RPMI8226 (cell line): ENCODE results near the gene CCDC167.

Experiments
- DNase-seq: peaks from one replicate; pipeline ENCODE4 v3.0.0-alpha.2; 2015

Gene CCDC167

DNA sequence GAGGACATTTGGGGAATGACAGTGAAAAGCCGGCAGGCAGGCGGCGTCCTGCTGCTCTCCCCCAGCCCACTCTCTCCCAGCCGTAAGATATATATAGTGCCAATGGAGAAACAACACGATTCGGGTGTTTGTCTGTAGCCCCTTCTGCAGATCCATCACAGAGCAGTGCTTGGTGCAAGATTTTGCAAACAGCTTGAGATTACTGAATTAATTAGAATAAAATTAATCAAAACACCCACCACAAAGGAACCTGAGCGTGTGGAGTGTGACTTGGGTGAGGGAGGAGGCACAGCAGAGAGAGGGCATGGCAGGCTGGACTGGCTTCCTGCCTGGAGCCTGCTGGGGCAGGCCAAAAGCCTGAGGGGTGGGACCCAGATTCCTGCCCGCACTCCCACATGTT lies 28.8 kb upstream of the CCDC167 start:
- no peak for DNase-seq

DNA sequence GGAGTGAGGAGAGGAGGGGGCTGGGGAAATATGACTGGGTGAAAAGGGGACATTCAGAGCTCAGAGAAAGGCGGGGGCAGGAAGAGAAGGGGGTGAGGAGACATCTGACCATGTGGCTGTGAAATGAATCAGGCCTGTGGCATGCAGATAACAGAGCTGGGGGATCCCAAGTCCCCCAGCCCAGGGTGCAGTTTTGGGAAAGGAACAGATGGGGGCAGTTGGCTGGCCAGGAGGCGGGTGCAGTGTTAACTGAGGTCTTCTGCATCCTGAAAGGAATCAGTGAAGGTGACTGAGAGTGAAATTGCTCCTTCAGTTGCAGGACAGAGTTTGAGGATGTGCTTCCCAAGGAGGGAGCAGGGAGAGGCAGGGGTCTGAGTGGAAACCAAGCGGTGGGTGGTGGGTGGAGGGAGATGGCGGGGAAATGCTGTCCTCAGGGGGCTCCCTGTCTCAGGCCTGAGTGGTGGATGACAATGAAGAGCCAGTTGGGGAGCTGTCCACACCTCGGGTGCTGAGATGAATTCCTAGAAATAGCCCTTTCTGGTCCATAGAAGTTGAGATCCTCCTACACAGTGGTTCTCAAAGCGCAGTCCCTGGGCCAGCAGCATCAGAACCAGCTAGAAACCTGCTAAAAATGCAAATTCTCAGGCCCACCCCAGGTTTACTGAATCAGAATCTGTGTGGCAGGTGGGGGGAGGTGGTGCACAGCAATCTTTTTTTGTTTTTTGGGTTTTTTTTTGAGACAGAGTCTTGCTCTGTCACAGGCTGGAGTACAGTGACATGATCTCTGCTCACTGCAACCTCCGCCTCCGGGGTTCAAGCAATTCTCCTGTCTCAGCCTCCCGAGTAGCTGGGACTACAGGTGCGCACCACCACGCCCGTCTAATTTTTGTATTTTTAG lies 26.0 kb upstream of the CCDC167 start:
- DNase-seq = peak; percentile 33

DNA sequence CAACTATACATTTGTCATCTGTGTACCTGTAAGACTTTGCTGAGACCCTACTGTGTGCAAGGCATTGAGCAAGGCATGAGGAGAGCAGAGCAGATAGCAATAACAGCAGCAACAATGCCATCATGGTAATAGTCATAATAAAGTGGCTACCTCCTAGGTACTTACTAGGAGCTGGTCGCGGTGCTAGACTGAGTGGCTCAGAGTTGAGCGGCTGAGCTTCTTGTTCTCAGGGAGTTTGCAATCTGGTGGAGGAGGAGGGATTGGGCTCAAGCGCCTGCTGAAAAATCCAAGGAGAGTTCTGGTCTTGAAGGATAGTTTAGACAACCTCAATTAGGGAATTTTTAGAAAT lies 25.3 kb upstream of the CCDC167 start:
- no peak for DNase-seq

DNA sequence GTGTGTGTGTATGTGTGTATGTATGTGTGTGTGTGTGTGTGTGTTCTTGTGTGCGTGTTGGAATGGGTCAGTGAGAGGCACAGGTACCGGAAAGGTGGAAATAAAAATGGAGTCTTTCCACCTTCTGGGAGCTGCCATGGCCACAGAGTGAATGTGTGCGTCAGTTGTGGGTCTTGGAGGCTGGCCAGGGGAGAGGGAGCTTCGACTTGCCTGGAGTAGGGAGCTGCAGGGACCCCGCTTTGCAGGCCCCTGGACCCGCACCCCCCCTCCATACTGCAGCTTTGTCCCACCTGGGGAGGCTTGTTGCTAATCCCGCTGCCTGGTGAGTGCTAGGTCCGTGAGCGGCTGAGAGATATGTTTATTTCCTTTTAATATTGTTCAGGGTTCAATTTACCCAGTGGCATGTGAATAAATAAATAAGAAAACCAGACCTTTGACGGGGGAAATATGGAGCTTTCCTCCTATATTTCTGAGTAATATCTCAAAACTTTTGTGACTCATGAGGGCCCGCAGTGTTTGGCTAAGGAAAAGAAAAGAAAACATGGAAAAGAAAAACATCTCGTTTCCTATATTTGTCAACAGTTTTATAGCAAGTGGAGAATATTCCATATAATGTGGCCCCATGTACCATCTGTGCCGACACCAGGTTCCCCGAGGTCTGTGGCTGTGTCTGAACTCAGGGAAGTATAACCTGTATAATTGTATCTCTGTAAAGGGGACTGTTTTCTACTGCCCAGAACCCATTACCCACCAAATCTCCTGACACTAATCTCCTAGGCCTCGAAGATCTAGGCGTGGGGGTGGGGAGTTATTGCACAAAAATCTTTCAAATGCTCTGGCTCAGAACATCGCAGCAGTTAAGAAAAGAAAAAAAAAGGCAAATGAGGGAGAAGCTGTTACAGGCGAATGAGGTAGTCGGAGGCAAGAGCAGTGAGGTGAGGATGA lies 24.6 kb upstream of the CCDC167 start:
- no peak for DNase-seq

DNA sequence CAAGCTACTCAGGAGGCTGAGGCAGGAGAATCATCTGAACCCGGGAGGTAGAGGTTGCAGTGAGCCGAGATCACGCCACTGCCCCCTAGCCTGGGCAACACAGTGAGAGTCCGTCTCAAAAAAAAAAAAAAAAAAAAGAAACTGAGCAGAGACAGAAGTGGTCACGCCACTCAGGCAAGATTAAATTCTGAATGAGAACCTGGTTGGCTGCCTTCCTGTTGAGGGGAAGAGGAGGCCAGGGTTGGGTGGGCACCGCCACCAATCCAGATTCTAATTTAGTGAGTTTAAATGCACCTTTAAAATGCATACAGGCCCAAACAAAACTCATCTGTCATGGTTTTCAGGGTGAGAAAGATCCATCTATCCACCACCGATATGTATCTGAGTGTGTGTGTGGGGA lies 23.7 kb upstream of the CCDC167 start:
- no peak for DNase-seq

DNA sequence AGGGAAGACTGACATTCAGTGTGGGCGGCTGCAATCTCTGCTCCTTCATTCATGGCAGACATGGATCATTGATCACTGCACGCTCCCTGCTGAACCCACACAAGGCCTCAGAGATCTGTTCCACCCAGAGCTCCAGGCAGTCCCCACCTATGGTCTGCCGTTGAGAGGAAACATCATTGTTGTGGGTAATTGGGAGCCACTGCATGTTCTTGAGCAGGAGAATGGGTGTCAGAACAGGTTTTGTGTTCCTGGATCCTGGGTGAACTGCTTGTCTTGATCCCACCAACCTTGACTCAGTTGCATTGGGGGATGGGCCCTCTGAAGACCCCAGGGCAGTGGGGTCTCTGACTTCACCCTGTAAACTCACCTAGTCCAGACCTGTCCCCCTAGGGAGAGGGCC lies 23.1 kb upstream of the CCDC167 start:
- no peak for DNase-seq

DNA sequence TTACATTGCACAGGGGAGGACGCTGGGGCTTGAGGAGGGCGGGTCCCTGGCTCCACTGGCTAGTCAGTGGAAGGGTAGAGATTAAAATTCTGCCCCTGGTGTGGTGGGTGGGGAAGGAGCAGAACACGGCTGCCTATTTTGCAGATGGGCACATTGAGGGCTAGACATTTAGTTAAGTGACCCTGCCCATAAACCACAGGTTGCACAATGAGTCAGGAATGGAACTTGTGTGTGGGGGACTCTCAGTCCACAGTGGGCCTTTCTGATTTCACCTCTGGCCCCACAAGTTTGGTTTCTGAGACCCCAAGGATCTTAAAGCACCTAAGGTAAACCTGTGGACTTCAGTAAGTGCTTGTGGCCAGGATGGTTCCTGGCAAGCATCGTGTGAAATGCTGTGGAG lies 22.0 kb upstream of the CCDC167 start:
- no peak for DNase-seq

DNA sequence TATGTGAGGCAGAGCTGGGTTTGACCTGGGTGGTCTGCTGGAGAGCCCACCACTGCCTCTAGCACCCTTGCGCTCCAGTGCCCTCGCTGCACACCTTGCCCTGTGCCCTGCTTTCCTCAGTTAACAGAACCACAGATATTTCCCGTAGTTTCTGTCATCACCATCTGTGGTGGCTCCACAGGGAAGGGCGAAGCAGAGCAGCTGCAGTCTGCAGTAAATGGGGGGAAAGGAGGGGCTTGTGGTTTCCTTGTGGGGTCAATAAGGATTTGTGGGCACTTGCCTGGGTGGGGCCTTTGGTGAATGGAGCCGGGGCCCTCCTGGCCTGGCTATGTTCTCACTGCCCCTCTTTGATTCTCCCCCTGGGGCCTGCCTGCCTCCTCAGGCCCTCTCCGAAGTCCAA lies 21.2 kb upstream of the CCDC167 start:
- no peak for DNase-seq

DNA sequence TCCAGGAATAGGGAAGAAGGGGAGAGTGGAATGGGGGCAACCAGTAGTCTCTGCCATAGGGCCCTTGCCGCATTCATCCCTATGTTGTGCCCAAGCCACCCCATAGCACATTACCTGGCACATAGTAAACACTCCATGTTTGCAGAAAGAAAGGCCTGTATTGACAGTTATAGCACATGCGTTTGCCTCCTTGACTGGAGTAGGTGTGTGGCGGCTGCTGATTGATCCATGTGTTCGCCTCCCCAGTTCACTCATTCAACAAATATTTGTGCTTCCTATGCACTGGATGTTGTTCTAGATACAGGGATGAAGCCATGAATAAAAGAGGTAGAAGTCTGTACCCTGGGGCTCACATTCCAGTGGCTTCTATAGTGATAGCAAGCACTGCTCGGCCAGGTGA lies 19.8 kb upstream of the CCDC167 start:
- no peak for DNase-seq

DNA sequence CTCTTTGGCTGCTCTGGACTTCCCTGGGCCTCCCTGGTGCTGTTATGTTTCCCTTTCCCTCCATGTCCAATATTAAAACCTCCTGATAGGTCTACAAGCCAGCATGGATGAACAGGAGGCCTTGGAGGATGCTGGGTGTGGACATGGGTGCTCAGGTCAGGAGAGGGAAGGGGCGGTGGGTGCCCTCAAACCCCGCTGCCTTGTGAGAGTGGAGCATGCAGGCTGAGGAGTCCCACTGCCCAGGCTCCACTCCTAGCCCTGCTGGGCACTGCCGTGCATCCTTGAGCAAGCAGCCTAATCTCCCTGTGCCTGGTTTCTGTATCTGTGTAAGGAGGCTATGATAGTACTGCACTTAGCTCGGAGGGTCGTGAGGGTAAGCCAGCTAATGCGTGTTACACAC lies 18.4 kb upstream of the CCDC167 start:
- DNase-seq = no peak

DNA sequence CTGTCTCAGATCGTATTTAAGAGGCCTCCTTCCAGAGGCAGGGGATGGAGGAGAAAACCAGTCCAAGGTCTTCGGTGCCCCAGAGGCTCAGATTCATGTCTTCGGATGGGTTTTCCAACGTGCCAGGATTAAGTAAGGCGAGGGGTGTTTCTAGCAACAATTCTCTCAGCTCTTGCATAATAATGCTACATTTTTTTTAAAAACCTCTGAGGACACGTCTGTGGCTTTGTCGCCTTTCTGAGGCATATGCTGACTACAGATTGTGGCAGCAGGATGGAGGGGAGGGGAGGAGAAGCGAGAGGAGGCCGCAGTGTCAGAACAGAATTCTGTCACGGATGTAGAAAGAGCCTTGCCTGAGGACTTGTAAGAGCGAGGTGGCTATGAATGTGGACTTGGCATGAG lies 17.7 kb upstream of the CCDC167 start:
- no peak for DNase-seq

DNA sequence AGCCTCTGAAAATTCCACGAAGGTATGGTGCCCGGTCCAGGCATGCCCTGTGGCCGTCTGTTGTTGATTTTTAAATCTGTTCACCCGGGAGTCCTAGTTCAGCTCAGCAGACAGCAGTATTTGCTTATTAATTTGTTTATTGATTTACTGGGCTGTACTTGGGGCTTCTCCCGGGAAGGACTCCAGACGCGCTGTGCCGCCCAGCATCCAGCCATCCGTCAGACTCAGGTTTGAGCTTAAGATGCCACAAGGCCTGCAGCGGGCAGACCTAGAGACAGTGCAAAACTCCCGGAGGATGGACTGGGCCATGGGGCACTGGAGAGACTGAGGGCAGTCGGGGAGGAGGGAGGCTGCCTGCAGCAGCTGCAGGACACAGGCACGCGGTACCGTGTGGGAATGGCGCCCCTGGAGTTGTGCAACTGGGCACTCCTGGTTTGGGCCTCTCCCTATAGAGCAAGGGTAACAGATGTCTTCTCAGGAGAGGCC lies 17.3 kb upstream of the CCDC167 start:
- no peak for DNase-seq

DNA sequence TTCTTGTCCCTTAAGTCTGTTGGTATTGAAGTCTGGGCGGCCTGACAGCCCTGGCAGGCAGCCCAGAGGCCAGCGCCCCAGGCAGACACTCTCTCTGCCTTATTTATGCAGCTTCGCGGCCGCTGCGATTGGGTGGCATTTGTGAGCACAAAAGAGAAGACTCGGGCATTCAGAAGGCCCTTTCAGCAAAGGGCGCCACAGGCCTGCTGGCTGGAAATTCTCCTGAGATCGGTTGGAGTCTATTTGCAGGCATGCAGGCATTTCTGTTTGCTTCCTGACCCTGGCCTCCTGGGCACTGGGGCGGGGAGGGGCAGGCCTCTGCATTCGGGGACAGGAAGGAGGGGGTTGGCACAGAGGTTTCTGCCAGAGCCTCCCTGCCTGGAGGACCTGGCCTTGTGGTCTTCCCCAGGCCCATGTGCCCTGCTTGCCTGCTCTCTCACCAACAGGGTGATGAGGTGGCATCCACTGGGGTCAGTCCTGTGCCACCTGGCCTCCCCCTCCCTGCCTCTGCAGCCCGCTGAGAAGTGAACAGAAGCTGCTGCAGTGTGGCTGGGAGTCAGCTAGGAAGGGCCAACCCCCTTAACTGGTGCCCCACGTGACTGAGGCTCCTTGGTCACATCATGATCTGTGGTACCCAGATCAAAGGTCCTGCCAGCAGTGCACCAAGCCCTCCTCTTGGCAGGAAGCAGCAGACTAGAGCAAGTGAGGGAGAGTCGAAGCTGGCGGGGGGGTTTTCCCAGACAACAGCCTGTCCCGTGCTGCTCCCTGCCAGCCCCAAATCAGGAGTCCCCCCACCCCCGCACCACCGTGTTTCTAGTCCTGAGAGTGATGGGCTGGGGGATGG lies 16.6 kb upstream of the CCDC167 start:
- DNase-seq = peak; percentile 88

DNA sequence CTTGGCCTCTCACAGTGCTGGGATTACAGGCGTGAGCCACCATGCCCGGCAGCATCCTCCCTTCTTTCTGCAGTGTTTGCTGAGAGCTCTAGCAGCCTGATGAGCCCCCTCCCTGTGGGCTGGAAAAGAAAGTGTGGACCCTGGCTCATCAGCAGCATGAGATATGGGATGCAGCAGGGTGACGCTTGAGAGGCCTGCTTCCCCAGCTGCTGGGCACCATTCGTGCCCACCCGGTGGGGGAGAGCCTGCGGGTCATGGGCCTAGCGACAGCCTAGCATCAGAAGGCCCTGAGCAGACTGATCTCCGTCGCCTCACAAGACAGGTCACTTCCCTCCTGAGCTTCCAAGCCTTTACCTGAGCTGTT lies 16.0 kb upstream of the CCDC167 start:
- DNase-seq = no peak

DNA sequence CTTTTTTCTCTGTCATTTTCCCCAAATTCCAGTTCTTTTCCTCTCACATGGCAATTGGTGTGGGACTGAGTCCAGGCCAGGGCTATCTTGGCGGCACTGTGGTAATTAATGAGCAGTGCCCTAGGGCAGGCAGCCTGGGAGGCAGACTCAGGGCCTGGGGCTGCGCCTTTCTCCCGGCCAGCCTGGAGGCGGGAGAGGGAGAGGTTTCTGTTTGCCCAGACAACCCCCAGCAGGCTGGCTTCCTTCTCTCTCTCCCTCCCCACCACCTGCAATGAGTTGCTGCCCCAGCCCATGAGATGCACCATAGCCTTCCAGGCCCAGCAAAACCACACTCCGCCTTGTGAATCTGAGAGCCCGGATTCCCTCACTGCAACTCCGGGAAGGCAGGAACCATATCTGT lies 15.1 kb upstream of the CCDC167 start:
- no peak for DNase-seq

DNA sequence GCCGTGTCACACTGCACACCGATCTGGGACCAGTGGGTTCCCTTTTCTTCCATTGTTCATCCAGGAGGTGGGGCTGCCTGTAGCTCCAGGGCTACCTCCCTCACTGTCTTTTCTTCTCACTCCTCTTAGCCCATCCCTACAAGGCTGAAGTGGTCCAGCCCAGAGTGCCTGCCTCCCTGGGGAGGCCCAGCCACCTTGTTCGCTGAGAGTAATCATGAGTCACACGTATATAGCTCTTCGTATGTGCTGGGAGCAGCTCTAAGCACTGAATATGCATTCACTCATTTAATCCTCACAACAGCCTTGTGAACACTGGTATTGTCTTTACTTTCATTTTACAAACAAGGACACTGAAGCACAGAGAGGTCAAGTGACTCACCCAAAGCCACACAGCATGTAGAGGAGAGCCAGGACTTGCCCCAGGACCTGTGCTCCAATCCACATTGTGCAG lies 14.7 kb upstream of the CCDC167 start:
- DNase-seq = no peak

DNA sequence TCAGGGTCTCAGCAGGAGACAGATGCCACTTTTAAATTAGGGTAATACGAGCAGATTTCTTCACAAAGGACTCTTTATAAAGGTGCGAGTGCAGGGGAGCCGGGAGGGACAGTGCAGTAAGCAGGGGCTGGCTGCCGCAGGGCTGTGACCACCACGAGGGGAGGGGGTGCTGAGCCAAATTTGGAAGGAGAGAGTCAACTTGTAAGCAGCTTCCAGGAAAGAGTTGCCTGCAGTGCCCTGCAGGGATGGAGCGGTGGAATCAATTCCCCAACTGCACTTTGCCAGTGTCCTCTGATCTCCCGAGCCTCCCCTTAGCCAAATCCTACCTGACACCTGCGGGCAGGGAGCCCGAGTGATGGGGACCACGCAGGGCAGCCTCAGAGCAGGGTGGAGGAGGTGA lies 13.9 kb upstream of the CCDC167 start:
- no peak for DNase-seq

DNA sequence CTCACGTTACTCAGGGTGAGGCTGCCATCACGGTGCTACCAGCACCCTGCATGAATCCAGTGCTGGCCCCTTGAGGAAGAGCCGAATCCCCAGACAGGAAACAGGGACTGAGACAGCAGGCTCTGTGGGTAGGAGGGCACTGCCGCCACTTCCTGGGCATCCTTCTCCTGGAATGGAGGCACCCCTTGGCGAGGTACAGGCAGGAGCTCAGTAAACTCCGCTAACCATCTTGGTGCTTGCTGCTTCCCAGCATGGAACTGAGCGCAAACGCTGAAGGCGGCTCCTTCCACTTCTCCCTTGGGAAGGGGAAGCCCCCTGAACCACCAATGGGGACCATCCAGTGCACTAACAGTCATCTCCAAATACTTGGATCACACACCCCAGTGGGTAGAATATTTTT lies 13.5 kb upstream of the CCDC167 start:
- DNase-seq = no peak

DNA sequence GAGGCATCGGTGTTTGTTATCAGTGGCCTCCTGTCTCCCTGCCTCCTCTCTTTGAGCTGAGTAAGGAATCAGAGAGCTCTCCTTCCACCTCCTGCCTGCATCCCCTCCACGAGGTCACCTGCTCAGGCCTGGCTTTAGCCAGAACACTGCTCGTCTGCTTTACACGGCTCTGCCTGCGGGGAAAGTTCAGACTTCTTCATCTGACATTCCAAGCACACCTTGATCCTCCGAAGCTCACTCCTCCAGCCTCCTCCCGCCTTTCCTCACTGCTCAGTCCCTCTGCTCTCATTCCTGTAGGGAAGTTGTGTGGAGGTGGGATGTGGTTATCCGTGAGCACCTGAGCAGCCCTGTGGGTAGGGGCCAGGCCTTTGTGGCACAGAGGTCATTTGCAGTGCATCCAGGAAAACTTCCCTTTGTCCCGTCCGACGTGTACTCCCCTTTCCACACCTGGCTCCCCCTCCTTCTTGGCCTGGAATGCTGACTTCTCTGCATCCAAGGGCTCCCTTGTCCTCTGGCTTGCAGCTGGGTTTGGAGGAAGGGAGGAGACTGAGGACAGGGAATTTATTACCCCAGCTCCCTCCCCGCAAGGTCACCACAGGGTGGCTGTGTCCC lies 12.8 kb upstream of the CCDC167 start:
- DNase-seq = no peak

DNA sequence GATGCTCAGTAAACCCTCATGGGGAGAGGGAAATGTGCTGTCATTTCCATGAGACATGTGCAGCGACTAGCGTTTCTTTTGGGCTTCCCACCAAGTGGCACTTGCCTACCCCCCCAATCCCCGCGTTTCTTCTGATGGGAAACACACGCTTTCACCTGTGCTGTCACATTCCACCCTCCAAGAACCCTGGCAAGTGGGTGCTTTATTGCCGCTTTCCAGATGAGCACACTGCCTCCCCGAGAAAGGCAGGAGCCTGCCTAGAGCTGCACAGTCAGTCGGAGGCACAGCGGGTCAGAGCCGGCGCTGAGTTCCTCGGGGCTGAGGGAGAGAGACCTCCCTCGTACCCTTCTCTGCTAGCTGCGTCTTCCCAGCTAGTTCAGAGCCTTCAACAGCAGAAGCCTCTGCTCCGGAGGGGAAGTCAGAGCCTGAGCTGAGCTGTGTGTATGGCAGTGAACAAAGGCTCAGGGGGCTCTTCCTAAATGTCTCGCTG lies 12.3 kb upstream of the CCDC167 start:
- DNase-seq = no peak

DNA sequence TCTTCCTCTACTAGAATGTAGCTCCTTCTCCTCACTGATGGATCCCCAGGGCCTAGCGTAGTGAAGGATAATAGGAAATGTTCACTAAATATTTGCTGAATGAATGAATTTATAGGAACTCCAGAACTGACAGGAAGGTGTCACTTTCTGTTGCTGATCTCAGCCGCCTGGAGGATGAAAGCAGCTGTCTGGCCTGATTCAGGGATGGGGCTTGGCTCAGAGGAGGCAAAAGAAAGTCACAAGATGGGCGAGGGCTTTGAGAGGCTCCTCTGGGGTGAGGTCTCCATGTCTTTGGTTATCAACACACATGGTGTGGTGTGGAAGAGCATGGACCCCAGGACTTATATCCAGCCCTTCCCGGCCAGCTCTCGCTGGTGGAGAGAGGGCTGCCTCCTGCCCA lies 11.5 kb upstream of the CCDC167 start:
- no peak for DNase-seq

DNA sequence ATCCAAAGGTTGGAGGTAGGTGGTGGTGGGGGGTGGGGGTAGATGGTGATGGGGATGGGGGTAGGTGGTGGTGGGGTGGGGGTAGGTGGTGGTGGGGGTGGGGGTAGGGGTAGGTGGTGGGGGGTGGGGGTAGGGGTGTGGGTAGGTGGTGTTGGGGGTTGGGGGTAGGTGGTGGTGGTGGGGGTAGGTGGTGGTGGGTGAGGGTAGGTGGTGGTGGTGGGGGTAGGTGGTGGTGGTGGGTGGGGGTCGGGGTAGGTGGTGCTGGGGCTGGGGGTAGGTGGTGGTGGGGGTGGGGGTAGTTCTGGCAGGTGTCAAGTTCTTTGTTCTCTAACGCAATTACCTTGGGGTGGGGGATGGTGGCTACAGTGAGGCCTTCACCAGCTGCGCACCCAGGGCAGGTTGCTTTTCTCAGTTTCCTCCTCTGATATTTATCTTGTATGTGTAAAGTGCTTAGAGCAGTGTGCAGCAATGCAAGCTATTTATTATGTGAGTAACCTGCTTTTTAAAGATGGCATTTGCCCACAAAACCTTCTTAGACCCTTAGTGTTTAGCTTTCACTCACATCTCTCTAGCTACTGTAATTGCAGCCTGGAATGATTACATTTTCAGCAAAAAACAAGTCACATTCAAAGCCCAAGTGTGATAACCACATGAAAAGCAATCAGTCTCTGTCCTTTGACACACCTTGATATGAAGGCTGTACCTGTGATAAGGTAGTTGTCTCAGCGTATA lies 8.2 kb upstream of the CCDC167 start:
- DNase-seq = no peak
